NCI-H2081 treated with DMSO at 0.1 percent for 48 hours (cell line): Measurements from ENCODE around the gene PLCG2.
"Not testable (repeated sequence)": the region's sequence is repeated elsewhere in the genome, so short reads cannot be mapped to it uniquely, and the experiment has no call there.

Source experiments
- DNase-seq: peaks from one replicate; lab custom pipeline; 2025; lab: John Stamatoyannopoulos, UW

PLCG2 gene

GRCh38 chr16:81790277-81790676 is 11.2 kb downstream of the PLCG2 start:
- DNase-seq, result no peak

GRCh38 chr16:81790830-81791435 is 11.8 kb downstream of the PLCG2 start:
- DNase-seq, result no peak

GRCh38 chr16:81792828-81793227 is 13.7 kb downstream of the PLCG2 start:
- DNase-seq, result no peak

- DNase-seq, result no peak
Measured at GRCh38 chr16:81795193-81795592, 16.1 kb downstream of the PLCG2 start.

GRCh38 chr16:81796035-81796434 is 16.9 kb downstream of the PLCG2 start:
- no peak for DNase-seq

GRCh38 chr16:81796583-81797346 is 17.7 kb downstream of the PLCG2 start:
- DNase-seq, result no peak

GRCh38 chr16:81797443-81797842 is 18.4 kb downstream of the PLCG2 start:
- DNase-seq, result no peak

- DNase-seq, result no peak
Measured at GRCh38 chr16:81798311-81799137, 19.4 kb downstream of the PLCG2 start.

- DNase-seq, result no peak
Measured at GRCh38 chr16:81799138-81799504, 20.0 kb downstream of the PLCG2 start.

GRCh38 chr16:81801724-81802123 is 22.6 kb downstream of the PLCG2 start:
- not testable (repeated sequence) for DNase-seq

- no peak for DNase-seq
Measured at GRCh38 chr16:81803332-81803731, 24.2 kb downstream of the PLCG2 start.

- no peak for DNase-seq
Measured at GRCh38 chr16:81804134-81804610, 25.1 kb downstream of the PLCG2 start.

- no peak for DNase-seq
Measured at GRCh38 chr16:81806696-81807095, 27.6 kb downstream of the PLCG2 start.

GRCh38 chr16:81807767-81808358 is 28.8 kb downstream of the PLCG2 start:
- no peak for DNase-seq

- DNase-seq, result no peak
Measured at GRCh38 chr16:81808933-81809480, 29.9 kb downstream of the PLCG2 start.

GRCh38 chr16:81809567-81809966 is 30.5 kb downstream of the PLCG2 start:
- DNase-seq, result no peak

- DNase-seq, result no peak
Measured at GRCh38 chr16:81810361-81810760, 31.3 kb downstream of the PLCG2 start.

GRCh38 chr16:81810894-81811538 is 31.9 kb downstream of the PLCG2 start:
- no peak for DNase-seq

GRCh38 chr16:81813648-81814047 is 34.6 kb downstream of the PLCG2 start:
- DNase-seq, result no peak

GRCh38 chr16:81814751-81815428 is 35.8 kb downstream of the PLCG2 start:
- no peak for DNase-seq

GRCh38 chr16:81815429-81815766 is 36.3 kb downstream of the PLCG2 start:
- no peak for DNase-seq
